GM19467 (cell line): Measurements from ENCODE around the gene RUSC2.
"Not testable (repeated sequence)": the region's sequence is repeated elsewhere in the genome, so short reads cannot be mapped to it uniquely, and the experiment has no call there.

ENCODE experiments used
- ATAC-seq: cut with Tn5 transposase; IDR thresholded peaks from one replicate; pipeline ENCODE4 v1.9.1; 2021; ENCODE audit warnings: mild to moderate bottlenecking, moderate library complexity; ENCODE audit not compliant: unreplicated experiment

The RUSC2 gene

DNA sequence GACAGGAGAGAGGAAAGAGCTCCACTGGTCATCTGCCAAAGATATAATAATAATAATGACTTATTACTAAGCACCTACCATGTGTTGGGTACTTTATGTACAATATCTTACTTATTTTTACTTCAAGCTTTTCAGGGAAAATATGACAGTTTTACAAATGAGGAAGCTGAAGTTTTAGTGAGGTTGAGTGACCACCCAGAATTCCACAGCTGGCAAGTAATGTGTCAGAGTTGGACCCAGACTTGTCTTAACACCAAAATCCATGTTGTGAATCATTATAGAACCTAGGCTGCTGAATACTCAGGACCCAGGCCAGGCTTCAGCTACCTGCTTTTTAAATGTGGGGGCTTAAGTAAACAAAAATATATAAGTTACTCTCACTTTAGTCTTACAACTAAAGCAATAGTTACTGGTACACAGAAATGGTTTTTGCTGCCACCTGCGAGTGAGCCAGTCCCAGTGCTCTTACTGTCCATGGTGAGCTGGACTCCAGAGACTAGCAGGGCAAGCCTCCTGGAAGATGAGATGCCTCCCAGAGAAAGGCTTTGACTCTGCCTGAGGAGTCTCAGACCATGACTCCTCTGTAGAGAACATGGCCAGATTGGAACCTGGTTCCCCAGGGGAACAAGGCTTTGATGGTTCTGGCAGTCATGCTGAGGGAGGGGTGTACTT, 29.9 kb downstream of the RUSC2 start:
- ATAC-seq: no peak

DNA sequence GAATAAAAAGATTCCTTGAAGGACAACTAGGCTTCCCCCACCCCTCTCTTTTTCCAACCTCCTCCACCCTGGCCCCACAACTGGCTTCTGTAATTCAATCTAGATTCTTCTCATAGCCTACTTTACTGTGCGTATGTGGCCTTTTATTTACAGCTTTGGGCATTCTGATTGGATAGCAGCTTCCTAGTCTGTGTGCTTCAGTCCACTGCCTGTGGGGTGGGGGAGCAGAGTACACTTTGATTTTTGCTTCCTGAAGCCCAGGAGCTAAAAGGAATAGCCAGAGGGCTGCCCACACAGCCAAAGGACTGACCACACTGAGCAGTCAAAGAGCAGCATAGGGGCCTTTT, 30.4 kb downstream of the RUSC2 start:
- ATAC-seq: no peak

DNA sequence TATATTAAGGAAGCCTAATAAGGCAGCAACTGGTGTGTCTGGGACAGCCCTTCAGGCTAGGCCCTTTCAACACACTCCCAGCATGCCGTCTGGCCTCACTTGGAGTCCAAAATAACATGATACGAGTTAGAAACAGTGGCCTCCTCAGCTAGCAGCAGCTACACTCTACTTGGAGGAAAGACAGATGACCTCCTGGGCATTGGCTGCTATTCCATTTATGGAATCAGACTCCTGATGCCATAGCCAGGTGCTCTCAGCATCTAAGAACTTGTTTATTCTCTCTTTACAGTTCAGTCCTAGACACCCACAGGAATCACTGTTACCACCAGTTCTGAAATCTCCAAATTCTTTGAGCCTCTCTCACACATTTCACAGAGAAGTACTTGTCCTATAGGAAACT, 31.8 kb downstream of the RUSC2 start:
- ATAC-seq: no peak

DNA sequence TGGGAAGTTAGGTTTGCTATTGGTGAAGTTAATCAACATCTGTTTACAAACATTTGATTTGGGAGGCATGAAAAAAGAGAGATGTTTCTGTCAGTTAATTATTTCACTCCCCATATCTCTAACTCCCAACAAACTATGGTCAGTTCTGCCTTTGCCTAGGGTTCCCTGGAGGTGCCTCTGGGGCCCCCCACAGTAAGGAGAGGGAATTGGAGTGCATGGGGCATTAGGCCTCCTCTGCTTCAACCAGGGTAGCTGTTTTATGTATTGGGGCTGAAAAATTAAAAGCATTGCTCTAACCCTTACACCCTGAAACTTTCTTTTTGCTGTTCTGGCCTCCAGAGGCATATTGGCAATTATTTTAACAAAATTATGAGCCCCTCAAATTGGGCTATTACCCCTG, 32.3 kb downstream of the RUSC2 start:
- no peak for ATAC-seq

DNA sequence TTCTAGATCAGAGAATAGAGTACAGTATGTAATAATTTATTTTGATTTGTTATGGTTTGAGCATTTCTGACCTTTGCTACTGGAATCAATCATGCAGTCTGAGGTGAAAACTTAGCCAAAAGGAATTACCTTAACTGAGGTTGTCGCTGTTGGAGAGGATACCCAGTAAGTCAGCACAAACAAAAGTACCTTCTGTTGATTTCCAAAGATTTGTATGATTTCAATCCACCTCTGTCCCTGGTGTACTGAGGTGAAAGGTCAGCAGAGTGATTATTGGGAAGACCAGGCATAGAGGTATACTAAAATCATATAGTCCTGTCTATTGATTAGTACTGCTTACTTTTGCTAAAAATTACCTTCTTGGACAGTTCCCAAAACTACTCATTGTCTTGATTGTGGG, 32.8 kb downstream of the RUSC2 start:
- ATAC-seq: no peak

DNA sequence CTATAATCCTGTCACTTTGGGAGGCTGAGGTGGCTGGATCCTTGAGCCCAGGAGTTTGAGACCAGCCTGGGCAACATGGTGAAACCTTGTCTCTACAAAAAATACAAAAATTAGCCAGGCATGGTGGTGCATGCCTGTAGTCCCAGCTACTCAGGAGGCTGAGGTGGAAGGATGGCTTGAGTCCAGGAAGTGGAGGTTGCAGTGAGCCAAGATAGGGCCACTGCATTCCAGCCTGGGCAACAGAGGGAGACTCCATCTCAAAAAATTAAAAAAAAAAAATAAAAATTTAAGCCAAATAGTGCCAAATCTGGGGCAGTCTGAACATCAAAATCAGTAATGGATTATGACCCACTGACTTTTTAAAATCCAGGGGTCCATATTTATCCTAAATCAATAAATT, 33.6 kb downstream of the RUSC2 start:
- not testable (repeated sequence) for ATAC-seq

DNA sequence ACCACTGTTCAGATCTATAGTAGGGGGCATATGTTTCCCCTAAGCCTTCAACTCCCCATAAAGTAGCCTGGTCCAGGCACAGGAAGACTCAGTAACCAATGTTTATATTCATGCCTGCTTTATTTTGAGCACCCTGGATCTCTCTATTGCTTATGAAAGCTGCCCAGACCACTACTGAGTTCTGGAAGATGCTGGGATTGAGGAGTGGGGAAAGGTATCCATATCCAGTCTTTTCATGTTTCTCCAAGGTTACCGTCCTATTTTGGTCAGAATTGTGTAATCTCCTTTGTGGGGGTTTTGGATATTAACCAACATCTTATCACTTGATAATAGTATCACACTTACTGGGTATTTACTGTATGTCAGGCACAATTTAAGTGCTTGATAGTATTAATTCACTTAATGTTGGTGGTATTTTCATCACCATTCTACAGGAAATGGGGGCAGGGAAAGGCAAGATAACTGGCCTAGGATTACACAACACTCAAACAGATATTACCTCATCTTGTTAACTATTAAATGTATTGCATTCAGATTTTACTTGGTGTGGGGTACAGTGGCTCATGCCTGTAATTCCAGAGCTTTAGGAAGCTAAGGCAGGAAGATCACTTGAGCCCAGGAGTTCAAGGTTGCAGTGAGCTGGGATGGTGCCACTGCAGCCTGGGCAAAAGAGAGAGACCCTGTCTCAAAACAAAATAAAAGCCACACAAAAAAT, 36.3 kb downstream of the RUSC2 start:
- no peak for ATAC-seq

DNA sequence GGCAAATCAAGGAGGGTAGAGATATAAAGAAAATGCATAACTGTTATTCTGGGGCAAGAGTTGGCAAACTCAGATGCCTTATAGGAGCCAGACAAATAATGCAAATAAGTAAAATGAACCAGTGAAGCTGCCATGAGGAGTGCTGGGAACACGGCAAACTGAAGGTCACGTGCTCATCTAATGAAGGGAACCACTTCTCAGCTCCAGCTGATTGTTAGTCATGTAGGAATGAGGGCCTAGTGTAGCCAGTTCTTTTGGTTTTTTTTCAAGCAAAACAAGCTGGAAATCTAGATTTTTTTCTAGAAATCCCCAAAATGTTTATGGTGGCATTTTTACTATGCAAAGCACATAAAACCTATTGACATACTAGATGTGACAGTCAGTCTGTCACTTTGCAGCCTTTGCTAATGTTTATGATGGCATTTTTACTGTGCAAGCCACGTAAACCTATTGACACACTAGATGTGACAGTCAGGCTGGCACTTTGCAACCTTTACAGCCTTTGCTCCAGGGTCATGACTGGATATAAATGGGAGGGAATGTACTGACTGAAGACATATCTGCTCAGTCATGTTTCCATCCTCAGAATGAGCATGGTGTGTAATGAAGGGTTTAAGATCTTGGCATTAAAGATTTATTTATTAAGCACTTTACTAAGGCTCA, 39.4 kb downstream of the RUSC2 start:
- ATAC-seq: no peak

DNA sequence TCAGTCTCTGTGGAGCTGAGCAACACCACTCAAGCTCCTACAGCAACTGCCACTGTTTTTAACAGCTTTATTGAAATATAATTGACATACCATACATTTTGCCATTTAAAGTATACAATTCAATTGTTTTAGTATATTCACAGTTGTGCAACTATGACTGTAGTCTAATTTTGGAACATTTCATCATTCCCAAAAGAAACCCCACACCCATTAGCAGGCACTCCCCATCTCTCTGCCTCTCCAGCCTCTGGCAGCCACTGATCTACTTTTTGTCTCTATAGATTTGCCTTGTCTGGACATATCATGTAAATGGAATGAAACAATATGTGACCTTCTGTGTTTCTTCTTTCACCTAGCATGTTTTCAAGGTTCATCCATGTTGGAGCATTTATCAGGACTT, 43.5 kb downstream of the RUSC2 start:
- ATAC-seq: no peak

DNA sequence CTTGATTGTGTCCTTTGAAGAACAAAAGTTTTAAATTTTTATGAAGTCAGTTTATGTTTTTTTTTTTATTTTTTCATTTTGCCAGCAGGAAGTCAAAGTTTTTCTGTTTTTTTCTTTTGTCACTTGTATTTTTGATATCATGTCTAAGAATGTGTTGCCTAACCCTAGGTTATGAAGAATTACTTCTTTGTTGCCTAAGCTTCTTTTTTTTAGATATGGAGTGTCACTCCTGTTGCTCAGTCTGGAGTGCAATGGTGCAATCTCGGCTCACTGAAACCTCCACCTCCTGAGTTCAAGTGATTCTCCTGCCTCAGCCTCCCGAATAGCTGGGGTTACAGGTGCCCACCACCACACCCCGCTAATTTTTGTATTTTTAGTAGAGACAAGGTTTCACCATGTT, 45.0 kb downstream of the RUSC2 start:
- not testable (repeated sequence) for ATAC-seq

DNA sequence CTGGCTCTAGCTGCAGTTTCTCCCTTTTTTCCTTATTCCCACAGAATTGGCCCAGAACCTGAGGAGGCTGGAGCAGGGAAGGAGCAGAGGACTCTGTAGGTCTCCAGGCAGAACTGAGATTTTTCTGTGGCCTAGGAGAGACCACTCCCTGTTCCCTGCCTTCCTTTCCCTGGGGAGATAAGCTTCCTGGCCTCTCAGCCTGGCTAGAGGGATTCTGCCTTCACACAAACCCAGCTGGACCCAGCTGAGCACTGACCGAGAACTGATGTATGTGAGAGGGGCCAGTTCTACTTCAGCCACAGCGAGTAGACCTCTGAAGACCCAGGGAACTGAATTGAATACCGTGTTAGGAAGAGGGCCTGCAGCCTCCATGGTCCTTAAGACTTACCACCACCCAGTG, 48.0 kb downstream of the RUSC2 start:
- no peak for ATAC-seq

DNA sequence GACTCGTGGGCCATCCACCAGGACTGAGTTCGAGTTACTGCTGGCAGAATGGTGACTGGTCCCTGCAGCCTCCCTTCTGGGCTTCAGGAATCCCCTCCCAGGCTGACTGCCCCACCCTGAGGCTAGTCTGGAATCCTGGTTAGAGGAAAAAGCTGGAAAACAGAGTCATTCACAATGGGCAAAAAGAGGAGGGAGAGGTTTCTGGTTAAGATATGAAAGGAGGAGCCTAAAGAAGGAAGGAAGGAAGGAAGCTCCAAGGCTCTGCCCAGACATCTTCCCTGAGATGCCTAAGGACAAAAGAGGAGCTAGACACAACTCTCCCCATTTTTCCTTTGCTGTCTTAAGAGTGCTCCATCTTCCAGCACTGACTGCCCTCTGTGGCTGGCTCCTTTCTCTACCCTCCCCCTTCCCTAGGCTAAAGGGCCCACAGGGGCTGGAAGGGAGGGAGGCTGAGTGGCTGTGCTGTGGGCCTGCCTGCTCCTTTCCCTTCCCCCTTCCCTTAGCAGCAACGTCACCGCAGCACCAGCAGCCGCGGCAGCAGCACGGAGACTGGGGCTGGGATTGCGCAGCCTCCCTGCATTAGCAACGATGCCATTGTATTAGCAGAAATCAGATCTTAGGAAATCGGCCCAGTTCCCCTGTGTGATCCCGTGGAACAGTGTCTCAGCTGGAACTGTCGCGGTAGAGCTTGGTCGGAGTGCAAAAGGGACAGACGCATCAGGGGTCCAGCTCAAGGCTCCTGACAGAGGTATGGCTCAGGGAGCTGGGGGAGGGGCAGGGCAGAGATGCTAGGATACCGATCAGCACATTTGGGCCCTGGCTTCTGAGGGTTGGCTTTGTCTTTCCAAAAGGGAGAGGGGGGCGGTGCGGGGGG, 48.7 kb downstream of the RUSC2 start:
- no peak for ATAC-seq
